Stimulated activated CD8-positive, alpha-beta memory T cell treated with anti-CD3 and anti-CD28 coated beads, Interleukin-7, amount 100 ng/mL, for 48 hours (primary cell): ENCODE measurements around the gene LTC4S.

Experiments used
- DNase-seq, 2 donors: peaks; one replicate each; pipeline ENCODE4 v3.0.0-alpha.2; 2020; ENCODE audit warnings: low read depth in 1 of 2; ENCODE audit errors: extremely low read depth in 1 of 2

Gene LTC4S

GRCh38 chr5:179795049-179795862, 1.5 kb downstream of the LTC4S start:
- DNase-seq: no peak

GRCh38 chr5:179795863-179796833, 2.4 kb downstream of the LTC4S start:
- DNase-seq: peak; percentile 45 to 50

- no peak for DNase-seq
Measured at GRCh38 chr5:179796877-179797608, 3.3 kb downstream of the LTC4S start.

- no peak for DNase-seq
Measured at GRCh38 chr5:179797741-179798140, 4.0 kb downstream of the LTC4S start.

GRCh38 chr5:179798144-179798770, 4.5 kb downstream of the LTC4S start:
- DNase-seq: no peak

GRCh38 chr5:179798771-179799643, 5.2 kb downstream of the LTC4S start:
- no peak for DNase-seq

- DNase-seq: no peak
Measured at GRCh38 chr5:179799644-179799973, 5.8 kb downstream of the LTC4S start.

GRCh38 chr5:179800071-179800695, 6.4 kb downstream of the LTC4S start:
- DNase-seq: no peak

- no peak for DNase-seq
Measured at GRCh38 chr5:179800696-179801201, 7.0 kb downstream of the LTC4S start.

GRCh38 chr5:179801304-179802206, 7.8 kb downstream of the LTC4S start:
- peak in 1 of 2 donors; percentile 78 for DNase-seq

GRCh38 chr5:179802207-179802883, 8.6 kb downstream of the LTC4S start:
- DNase-seq: no peak

- DNase-seq: no peak
Measured at GRCh38 chr5:179802950-179803562, 9.3 kb downstream of the LTC4S start.

- peak; percentile 41 to 69 for DNase-seq
Measured at GRCh38 chr5:179803651-179804554, 10.1 kb downstream of the LTC4S start.

GRCh38 chr5:179804555-179804947, 10.8 kb downstream of the LTC4S start:
- no peak for DNase-seq

GRCh38 chr5:179805070-179805528, 11.3 kb downstream of the LTC4S start:
- DNase-seq: no peak
